Kidney epithelial cell (primary cell): ENCODE measurements around the gene CARS1. TPM values are rescaled to one million over a fixed set of nuclear protein-coding genes. Genes with fewer than 3 reads are reported as not detected.

Experiments used
- DNase-seq: peaks from one replicate; pipeline ENCODE4 v3.0.0-alpha.2; 2010; ENCODE audit warnings: low read depth
- H3K27me3 ChIP-seq: 2 replicates; pipeline ENCODE4 v1.6.0; 2011; ENCODE audit warnings: low read length; ENCODE audit not compliant: control insufficient read depth, insufficient read depth
- H3K36me3 ChIP-seq: 2 replicates; pipeline ENCODE4 v1.5.1; 2011; ENCODE audit warnings: low read length; ENCODE audit not compliant: control insufficient read depth, insufficient read depth
- H3K4me3 ChIP-seq: 2 replicates; pipeline ENCODE4 v1.5.1; 2011; ENCODE audit warnings: low read depth, mild to moderate bottlenecking, control low read depth, low read length
- total RNA-seq: library from RNA; depleted of rRNA; stranded (reverse); fragments of >200 nt; gene quantifications from 2 replicates; pipeline ENCODE4 v1.2.3, GENCODE V29; 2015
- TF ChIP-seq, protein P1 (sequence below): IDR thresholded peaks from 2 replicates; pipeline ENCODE4 v1.5.1; 2011; ENCODE audit warnings: mild to moderate bottlenecking, moderate library complexity, low read length, control low read depth, inconsistent platforms; ENCODE audit not compliant: insufficient read depth, poor library complexity, severe bottlenecking

The CARS1 gene
- total RNA-seq, 1 donor from 2014 or later, result 98.3 TPM

- H3K36me3 ChIP-seq, result peaks cover 4% of the 10 kb centered on the region
- H3K4me3 ChIP-seq, result no peak overlapping the region
- TF ChIP-seq, protein P1, sequence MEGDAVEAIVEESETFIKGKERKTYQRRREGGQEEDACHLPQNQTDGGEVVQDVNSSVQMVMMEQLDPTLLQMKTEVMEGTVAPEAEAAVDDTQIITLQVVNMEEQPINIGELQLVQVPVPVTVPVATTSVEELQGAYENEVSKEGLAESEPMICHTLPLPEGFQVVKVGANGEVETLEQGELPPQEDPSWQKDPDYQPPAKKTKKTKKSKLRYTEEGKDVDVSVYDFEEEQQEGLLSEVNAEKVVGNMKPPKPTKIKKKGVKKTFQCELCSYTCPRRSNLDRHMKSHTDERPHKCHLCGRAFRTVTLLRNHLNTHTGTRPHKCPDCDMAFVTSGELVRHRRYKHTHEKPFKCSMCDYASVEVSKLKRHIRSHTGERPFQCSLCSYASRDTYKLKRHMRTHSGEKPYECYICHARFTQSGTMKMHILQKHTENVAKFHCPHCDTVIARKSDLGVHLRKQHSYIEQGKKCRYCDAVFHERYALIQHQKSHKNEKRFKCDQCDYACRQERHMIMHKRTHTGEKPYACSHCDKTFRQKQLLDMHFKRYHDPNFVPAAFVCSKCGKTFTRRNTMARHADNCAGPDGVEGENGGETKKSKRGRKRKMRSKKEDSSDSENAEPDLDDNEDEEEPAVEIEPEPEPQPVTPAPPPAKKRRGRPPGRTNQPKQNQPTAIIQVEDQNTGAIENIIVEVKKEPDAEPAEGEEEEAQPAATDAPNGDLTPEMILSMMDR, result no peak
- H3K27me3 ChIP-seq, result no peaks in the 10 kb centered on the region
- DNase-seq, result no peak
These were observed 49.7 kb downstream of the CARS1 start for GRCh38 chr11:3007404-3008010.

- no peak overlapping the region for H3K4me3 ChIP-seq
These were observed 50.5 kb downstream of the CARS1 start for GRCh38 chr11:3006505-3007260.

GRCh38 chr11:3004481-3004880 lies 52.7 kb downstream of the CARS1 start:
- Histone ChIP-seq H3K36me3 (peaks cover 4% of the 10 kb centered on the region), H3K27me3 (no peaks in the 10 kb centered on the region), H3K4me3 (no peak overlapping the region)
- DNase-seq, result no peak
- TF ChIP-seq, protein P1, result no peak

More at GRCh38 chr11:3006505-3007260, 50.5 kb downstream of the CARS1 start:
- TF ChIP-seq, protein P1, result no peak
- Histone ChIP-seq H3K36me3 (peaks cover 4% of the 10 kb centered on the region), H3K27me3 (no peaks in the 10 kb centered on the region)
- no peak for DNase-seq

DNA sequence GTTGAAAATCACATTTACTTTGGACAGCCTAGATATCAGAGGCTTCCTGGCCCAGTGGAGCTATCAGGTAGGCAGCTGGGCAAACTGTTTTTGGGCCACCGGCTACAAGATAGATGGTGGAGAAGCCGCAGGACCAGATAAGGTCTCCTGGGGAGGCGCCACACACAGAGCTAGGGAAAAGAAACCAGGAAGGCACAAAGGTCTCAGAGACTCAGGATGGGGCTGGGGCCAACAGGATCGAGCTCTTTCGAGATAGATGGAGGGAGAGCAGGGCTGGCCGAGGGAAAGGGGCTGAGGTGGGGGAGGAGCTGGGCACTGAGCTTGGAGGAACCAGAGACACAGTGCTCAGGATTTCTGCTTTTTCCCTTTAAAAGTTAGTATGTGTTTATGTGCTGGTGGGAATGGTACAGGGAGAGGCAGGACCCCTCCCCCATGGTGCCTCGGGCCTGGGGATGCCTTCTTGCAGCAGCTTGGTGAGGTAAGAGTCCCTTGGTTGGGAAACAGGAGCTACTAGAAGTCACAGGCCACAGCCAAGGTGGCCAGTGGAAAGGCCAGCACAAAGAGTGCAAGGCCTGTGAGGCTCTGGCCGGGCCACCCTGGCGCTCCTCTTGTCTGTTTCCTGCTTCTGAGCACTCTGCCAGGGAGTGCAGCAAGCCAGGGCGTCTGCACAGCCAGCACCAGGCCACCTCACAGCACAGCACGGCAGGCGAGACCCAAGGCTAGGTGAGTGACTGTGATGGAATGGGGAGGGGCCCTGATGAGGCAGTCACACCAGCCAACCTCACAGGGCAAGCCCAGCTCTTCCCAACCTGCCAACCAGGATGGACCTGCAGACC lies 53.6 kb downstream of the CARS1 start:
- H3K27me3 ChIP-seq, result no peaks in the 10 kb centered on the region
- TF ChIP-seq, protein P1, result no peak
- no peak overlapping the region for H3K4me3 ChIP-seq
- peaks cover 3% of the 10 kb centered on the region for H3K36me3 ChIP-seq
- no peak for DNase-seq

DNA sequence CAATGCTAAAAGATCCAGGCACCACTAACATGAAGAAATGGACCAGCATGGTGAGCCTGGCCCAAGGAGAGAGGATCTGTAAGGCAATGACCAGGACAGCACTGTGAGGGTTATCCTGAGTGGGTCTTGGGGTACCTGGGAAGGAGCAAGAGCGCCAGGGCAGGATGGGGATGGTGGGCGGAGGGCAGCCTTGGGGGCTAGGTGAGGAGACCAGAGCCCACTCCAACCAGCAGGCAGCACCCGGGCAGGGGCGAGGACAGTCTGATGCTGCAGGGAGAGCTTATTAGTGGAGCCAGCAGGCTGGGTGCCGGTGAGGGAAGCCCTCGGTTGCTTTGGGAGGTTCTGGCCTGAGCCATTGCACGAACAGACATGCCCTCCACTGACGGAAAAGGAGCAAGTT lies 54.4 kb downstream of the CARS1 start:
- TF ChIP-seq, protein P1, result no peak
- no peak for DNase-seq
- Histone ChIP-seq H3K27me3 (no peaks in the 10 kb centered on the region), H3K36me3 (peaks cover 3% of the 10 kb centered on the region), H3K4me3 (no peak overlapping the region)
